Measurements from ENCODE around the gene NSRP1. TPM values are rescaled to one million over a fixed set of nuclear protein-coding genes. Genes with fewer than 3 reads are reported as not detected.

NSRP1 gene
- total and polyA plus RNA-seq, 2 of the 13 experiments (the other 11 are each of a cell fraction or from before 2014, with no cell fraction given), result 7.0 to 14.3 TPM

GRCh38 chr17:30219833-30220232, 103.2 kb downstream of the NSRP1 start:
- Histone ChIP-seq H3K79me2 (ENCODE audit: insufficient read depth, low read length) (no peaks in the 10 kb centered on the region), H3K36me3 (replicated peaks in 1 of 2; ENCODE audit: control insufficient read depth in 1 of 2, insufficient read depth in 2 of 2, low read length in 2 of 2) (peaks cover 0 to 2% of the 10 kb centered on the region in 2 experiments; a peak in 1 of 5 replicates), H3K4me2 (ENCODE audit: low read depth, low read length) (peak overlapping the region; percentile 56), H3K4me1 (ENCODE audit: insufficient read depth, low read length) (peaks cover 62% of the 10 kb centered on the region), H2AFZ (ENCODE audit: low read length) (peak overlapping the region; percentile 42), H3K9ac (ENCODE audit: insufficient read depth, low read depth, low read length) (peak overlapping the region; percentile 49), H3K27me3 (ENCODE audit: control insufficient read depth in 1 of 2, insufficient read depth in 2 of 2, low read length in 2 of 2) (no peaks in the 10 kb centered on the region), H3K9me3 (ENCODE audit: low read length) (no peaks in the 10 kb centered on the region), H4K20me1 (ENCODE audit: insufficient read depth, low read length) (no peaks in the 10 kb centered on the region), H3K27ac (ENCODE audit: extremely low read length, insufficient read depth, low read length) (peak overlapping the region; percentile 50), H3K4me3 (replicated peaks in 1 of 3; ENCODE audit: insufficient read depth in 1 of 3, low read depth in 2 of 3, low read length in 3 of 3) (peak overlapping the region in 1 of 3 experiments; percentile 12; a peak in 1 of 6 replicates)
- intact Hi-C loops (cut with micrococcal nuclease; ENCODE audit: unreplicated experiment) (loop anchor here (10.0 kb wide), 1 partner anchor 45 kb away; no protein-coding TSS in a partner anchor), in situ Hi-C loops (cut with HindIII; ENCODE audit: extremely low pct_ligation_motif_present, low pct_unique_long_range_greater_than_20kb) (no loop called here)
- DNase-seq (ENCODE audit: low spot score) (no peak), ATAC-seq (peak; percentile 20; the same call in 2 of the 3 replicates), FAIRE-seq (peak; percentile 39)
- ChIA-PET POLR2A (interaction anchor here (1.1 kb wide), 1 partner anchor 13 kb away, joined by 3 read pairs; no protein-coding TSS in a partner anchor), CTCF (ENCODE audit: low intra/inter-chr PET ratio, low total read pairs) (no interaction called here)
- BruUV-seq (replicated peaks), result no TSS peak
- WGBS (ENCODE audit: low lambda C conversion rate), result 26% methylated on average over 7 of the region's 7 CpGs
- TF ChIP-seq CEBPG (CRISPR knock-in tag; IDR thresholded peaks at IDR 0.05) (peak; percentile 34; the same call in 1 of the 2 replicates), ZNF703 (CRISPR knock-in tag; IDR thresholded peaks at IDR 0.05; ENCODE audit: borderline replicate concordance) (no peak), PPARG (CRISPR knock-in tag; conservative IDR thresholded peaks at IDR 0.05) (peak; percentile 92), ZNF773 (CRISPR knock-in tag; IDR thresholded peaks at IDR 0.05; ENCODE audit: borderline replicate concordance) (no peak), ZNF580 (CRISPR knock-in tag; IDR thresholded peaks at IDR 0.05; ENCODE audit: borderline replicate concordance, low read depth) (no peak), ZHX2 (IDR thresholded peaks at IDR 0.05; ENCODE audit: low read depth) (no peak), ZHX2 (CRISPR knock-in tag; IDR thresholded peaks at IDR 0.05; ENCODE audit: borderline replicate concordance) (no peak), KLF12 (CRISPR knock-in tag; IDR thresholded peaks at IDR 0.05; ENCODE audit: borderline replicate concordance) (no peak), CREM (IDR thresholded peaks at IDR 0.05) (no peak), CREM (CRISPR knock-in tag; IDR thresholded peaks at IDR 0.05) (no peak), ZNF205 (CRISPR knock-in tag; IDR thresholded peaks at IDR 0.05) (0 out of 2 replicates have a peak, but pooled peaks have one; percentile 65), ZNF788 (CRISPR knock-in tag; IDR thresholded peaks at IDR 0.05; ENCODE audit: borderline replicate concordance) (no peak), FUBP1 (CRISPR knock-in tag; IDR thresholded peaks at IDR 0.05; ENCODE audit: borderline replicate concordance) (no peak), NAIF1 (CRISPR knock-in tag; IDR thresholded peaks at IDR 0.05; ENCODE audit: borderline replicate concordance) (no peak), HOMEZ (CRISPR knock-in tag; IDR thresholded peaks at IDR 0.05; ENCODE audit: low read depth) (0 out of 2 replicates have a peak, but pooled peaks have one; percentile 20), ZNF589 (CRISPR knock-in tag; conservative IDR thresholded peaks at IDR 0.05) (no peak)

Measured in HepG2 (cell line).